SW480 (cell line): ENCODE results near the gene LRRC57.
A peak's percentile ranks its signal among the peaks of the same experiment; 100 is the strongest.

Experiments used
- DNase-seq: peaks from one replicate; pipeline ENCODE4 v3.0.0-alpha.2; 2016; ENCODE audit warnings: low spot score

The LRRC57 gene

DNA sequence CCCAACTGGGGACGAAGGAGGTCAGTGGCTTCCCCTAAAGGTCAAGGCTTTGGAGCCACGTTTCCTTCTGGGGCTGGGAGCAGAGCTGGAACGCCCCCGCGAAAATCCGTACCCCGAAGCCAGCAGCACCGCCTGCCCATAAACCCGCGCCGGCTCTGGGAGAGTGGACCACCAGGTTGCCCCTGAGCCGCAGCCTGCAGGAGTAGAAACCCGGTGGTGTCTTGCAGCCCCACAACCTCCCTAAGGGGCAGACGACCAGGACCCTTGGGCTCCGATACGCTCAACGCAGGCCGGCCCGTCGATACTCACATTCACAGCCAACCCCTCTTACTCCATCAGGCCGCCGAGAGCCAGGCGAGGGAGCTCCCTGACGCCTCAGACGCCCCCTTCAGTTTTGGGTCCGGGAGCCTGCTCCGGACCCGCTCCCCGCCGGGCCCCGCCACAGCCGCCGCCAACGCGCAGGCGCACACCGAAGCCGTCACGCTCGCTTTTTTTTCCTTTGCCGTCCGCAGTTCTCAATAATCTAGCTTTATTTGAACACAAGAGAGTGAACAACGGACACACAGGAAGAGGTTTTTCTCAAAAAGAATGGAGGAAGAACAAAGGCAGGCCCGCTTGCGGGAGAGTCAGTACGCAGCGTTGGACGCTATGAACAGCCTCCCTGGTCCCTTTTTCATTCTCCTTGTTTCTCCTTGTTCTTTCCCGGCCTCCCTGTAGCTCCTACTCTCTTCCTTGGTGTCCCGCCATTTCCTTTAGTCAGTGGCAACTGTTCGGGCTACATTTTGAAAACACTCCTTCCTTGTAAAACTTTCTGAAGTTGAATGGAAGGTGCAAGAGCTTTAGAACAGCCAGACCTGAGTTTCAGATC, 57.7 kb downstream of the LRRC57 start, which contains the start of gene ZNF106:
TSS of gene ZNF106 (minus strand) at position 471 of the 868 bp plus-strand sequence. CDS start 18,852 bp downstream, outside the sequence.
- DNase-seq, result peak; percentile 90

DNA sequence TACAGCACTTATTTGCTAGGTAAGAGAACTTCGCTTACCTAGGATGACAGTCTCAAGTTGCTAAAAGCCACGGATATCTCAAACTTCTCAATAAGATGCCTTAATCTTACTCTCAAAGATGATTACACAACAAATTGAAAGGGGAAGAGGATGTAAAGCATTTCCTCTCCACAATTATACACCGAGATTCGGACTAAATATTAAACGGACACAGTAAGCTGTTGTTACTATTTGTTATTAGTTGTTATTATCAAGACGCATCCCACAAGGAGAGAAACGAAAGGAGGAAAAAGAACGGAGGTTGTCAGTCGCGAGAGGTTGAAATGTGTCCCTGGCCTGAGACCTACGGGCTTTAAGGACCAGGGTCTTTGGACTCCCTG, 58.3 kb downstream of the LRRC57 start:
- DNase-seq, result no peak
